Measurements from ENCODE around the gene ZNF862.

Gene ZNF862

DNA sequence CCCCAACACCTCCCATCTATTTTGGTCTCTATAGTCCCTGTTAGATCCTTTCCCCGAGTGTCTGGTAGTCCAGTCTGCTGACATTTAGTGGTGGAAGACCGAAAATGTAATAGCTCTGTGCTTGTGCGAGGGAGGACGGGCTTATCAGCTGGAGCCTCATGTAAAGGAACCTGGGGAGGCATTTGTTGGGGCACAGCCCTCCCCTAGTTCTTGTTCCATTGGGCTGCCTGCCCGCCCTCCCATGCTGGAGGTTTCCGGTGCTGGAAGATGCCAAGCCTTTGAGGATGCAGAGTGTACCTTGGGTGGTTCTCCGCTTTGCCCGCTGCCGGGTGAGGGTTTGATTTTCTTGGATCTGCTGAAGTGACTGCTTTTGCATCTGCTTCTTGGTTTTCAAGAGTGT, 5.4 kb downstream of the ZNF862 start:
- H3K27me3 ChIP-seq: no peaks in the 10 kb centered on the region
- no peaks in the 10 kb centered on the region for H3K9me3 ChIP-seq
- TF ChIP-seq, protein P1, sequence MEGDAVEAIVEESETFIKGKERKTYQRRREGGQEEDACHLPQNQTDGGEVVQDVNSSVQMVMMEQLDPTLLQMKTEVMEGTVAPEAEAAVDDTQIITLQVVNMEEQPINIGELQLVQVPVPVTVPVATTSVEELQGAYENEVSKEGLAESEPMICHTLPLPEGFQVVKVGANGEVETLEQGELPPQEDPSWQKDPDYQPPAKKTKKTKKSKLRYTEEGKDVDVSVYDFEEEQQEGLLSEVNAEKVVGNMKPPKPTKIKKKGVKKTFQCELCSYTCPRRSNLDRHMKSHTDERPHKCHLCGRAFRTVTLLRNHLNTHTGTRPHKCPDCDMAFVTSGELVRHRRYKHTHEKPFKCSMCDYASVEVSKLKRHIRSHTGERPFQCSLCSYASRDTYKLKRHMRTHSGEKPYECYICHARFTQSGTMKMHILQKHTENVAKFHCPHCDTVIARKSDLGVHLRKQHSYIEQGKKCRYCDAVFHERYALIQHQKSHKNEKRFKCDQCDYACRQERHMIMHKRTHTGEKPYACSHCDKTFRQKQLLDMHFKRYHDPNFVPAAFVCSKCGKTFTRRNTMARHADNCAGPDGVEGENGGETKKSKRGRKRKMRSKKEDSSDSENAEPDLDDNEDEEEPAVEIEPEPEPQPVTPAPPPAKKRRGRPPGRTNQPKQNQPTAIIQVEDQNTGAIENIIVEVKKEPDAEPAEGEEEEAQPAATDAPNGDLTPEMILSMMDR (IDR thresholded peaks at IDR 0.05; ENCODE audit: low read depth, low read length): no peak
- no peaks in the 10 kb centered on the region for H3K36me3 ChIP-seq
- DNase-seq: no peak
- H3K4me1 ChIP-seq: no peaks in the 10 kb centered on the region
- no peak overlapping the region for H3K4me3 ChIP-seq (ENCODE audit: low read depth, low read length)

DNA sequence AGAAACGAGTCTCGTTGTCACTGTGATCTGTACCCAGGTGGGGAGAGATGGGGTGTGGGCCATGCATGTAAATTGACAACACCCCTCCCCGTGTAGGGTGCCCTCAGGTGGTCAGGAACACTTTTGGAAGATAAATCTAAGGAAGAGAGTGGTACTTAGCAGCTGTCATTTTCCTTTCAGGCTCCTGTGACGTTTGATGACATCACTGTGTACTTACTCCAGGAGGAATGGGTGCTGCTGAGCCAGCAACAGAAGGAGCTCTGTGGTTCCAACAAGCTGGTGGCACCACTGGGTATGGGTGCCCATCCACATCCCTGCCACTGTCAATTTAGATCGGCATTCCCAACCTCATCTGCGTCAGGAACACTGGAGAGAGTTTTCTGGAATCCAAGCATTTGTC, 6.3 kb downstream of the ZNF862 start:
- H3K4me3 ChIP-seq (ENCODE audit: low read depth, low read length): no peak overlapping the region
- H3K4me1 ChIP-seq: no peaks in the 10 kb centered on the region
- no peaks in the 10 kb centered on the region for H3K27me3 ChIP-seq
- H3K36me3 ChIP-seq: no peaks in the 10 kb centered on the region
- TF ChIP-seq, protein P1 (IDR thresholded peaks at IDR 0.05; ENCODE audit: low read depth, low read length): no peak
- H3K9me3 ChIP-seq: no peaks in the 10 kb centered on the region
- no peak for DNase-seq

DNA sequence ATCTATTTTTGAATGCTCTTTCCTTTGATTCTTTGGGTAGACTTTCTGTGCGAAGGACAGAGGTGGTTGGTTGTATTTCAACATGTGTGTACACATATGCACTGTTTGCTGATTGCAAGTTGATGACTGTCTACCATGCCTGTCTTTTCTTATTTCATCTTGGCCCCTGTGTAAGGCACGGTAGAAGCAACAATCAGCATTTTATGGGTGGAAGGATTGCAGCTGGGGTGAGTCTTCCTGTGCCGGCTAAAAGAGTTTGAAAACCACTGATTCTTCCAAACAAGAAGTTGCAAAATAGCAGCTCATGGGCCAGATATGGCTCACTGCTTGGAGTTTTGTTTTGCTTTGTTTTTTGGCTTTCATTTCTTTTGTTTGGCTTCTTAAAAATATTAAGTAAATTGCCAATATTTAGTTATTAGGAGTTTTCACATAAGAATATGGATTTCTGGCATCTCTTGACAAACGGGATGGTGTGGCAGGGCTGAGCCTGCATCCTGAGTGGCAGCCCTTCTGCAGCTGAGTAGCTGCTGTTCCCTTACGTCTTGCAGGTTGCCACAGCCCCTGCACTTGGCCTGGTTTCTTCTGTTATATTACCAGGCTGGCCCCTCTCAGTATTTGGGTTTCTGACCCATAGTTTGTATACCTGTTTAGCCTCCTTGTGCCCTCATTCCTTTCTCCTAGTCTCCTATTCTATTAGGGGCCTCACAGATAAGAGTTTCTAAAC, 7.2 kb downstream of the ZNF862 start:
- TF ChIP-seq, protein P1 (IDR thresholded peaks at IDR 0.05; ENCODE audit: low read depth, low read length): no peak
- Histone ChIP-seq H3K4me1 (no peaks in the 10 kb centered on the region), H3K9me3 (no peaks in the 10 kb centered on the region), H3K4me3 (ENCODE audit: low read depth, low read length) (no peak overlapping the region), H3K27me3 (no peaks in the 10 kb centered on the region), H3K36me3 (no peaks in the 10 kb centered on the region)
- DNase-seq: no peak

DNA sequence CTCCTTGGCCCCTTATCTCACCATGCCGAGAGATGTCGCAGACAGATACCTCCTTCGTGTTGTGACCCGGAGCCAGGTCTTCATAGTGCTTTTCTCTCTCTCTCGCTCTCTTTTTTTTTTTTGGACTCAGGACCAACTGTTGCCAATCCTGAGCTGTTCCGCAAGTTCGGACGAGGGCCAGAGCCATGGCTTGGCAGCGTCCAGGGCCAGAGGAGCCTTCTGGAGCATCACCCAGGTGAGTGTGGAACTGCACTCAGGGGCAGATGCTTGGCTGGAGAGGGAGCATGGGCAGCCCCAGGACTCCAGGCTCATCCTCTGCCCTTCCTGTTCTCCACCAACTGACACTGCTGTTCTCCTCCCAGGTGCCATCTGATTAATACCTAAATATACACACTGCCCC, 7.8 kb downstream of the ZNF862 start:
- no peaks in the 10 kb centered on the region for H3K36me3 ChIP-seq
- H3K9me3 ChIP-seq: no peaks in the 10 kb centered on the region
- no peaks in the 10 kb centered on the region for H3K27me3 ChIP-seq
- no peaks in the 10 kb centered on the region for H3K4me1 ChIP-seq
- no peak for DNase-seq
- TF ChIP-seq, protein P1 (IDR thresholded peaks at IDR 0.05; ENCODE audit: low read depth, low read length): no peak
- H3K4me3 ChIP-seq (ENCODE audit: low read depth, low read length): no peak overlapping the region

DNA sequence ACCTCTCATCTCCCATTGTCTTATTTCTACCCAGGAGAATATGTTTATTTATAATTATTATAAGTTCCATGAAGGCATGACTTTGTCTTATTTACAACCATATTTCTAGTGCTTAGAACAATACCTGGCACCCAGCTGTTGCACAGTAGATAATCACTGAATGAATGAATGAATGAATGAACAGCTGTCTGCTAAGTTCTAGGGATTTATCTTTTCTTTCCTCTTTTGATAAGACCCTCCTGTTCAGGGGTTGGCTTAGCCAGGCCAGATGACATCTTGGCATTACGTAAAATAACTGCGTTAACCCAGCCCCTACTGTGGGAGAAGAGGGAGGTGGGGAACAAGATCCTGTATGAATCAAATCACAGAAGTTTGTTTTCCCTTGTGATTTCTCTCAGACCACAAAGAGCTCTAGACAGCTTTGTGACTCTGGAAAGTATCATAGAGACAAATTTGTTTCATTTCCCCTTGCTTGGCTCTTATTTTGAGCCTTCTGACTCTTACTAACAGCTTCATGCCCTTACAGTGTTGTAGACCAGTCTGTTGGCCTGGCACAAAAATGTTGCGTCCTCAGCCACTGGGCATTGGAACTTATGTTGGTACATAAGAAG, 8.4 kb downstream of the ZNF862 start:
- Histone ChIP-seq H3K36me3 (no peaks in the 10 kb centered on the region), H3K4me3 (ENCODE audit: low read depth, low read length) (no peak overlapping the region), H3K4me1 (no peaks in the 10 kb centered on the region), H3K27me3 (no peaks in the 10 kb centered on the region), H3K9me3 (no peaks in the 10 kb centered on the region)
- TF ChIP-seq, protein P1 (IDR thresholded peaks at IDR 0.05; ENCODE audit: low read depth, low read length): no peak
- DNase-seq: no peak

DNA sequence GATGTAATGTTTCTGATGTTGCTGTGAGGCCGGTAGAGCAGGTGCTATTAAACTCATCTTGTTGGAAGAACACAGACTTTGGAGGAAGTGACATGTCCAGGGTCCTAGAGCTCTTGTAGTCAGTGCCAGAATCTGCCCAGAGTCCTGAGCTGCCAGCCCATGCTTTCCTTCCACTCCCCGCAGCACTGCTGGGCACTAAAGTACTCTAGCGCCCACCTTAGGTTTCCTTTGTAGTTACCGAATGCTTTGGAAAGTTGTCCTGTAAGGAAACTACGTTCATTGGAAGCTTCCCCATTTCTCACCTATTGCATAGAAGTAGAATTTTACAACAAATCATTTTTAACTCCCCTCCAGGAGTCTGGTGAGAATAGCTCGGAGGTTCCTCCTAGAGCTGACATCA, 11.0 kb downstream of the ZNF862 start:
- Histone ChIP-seq H3K4me3 (ENCODE audit: low read depth, low read length) (no peak overlapping the region), H3K36me3 (no peaks in the 10 kb centered on the region), H3K27me3 (no peaks in the 10 kb centered on the region), H3K4me1 (no peaks in the 10 kb centered on the region), H3K9me3 (no peaks in the 10 kb centered on the region)
- TF ChIP-seq, protein P1 (IDR thresholded peaks at IDR 0.05; ENCODE audit: low read depth, low read length): peak; percentile 47
- DNase-seq: no peak

Measured in BE2C (cell line).